Esophagus squamous epithelium (tissue), 4 donors: Measurements from ENCODE around the gene KAZALD1.

ENCODE experiments used
- CTCF ChIP-seq, 6 experiments: fragments of 450-650 bp in 4 of 6; fragments of 200-600 bp in 2 of 6; sonication (generic) in 2 of 6; IDR thresholded peaks; one replicate each; pipeline ENCODE4 v1.5.1; 2016 to 2019; ENCODE audit warnings: antibody characterized with exemption in 6 of 6, mild to moderate bottlenecking in 4 of 6, moderate library complexity in 4 of 6
- POLR2A ChIP-seq, 4 donors: fragments of 450-650 bp; IDR thresholded peaks; one replicate each; pipeline ENCODE4 v1.6.1; 2017; ENCODE audit warnings: antibody characterized with exemption in 4 of 4, mild to moderate bottlenecking in 4 of 4, moderate library complexity in 3 of 4

- TF ChIP-seq CTCF (IDR thresholded peaks at IDR 0.05) = no peak
- TF ChIP-seq POLR2A (IDR thresholded peaks at IDR 0.05) = no peak
These were observed 7.4 kb upstream of the KAZALD1 start for GRCh38 chr10:101054351-101054750.
